Frontal cortex (tissue), 4 donors: ENCODE results near the gene MAP2K7. TPM values are rescaled to one million over a fixed set of nuclear protein-coding genes. Genes with fewer than 3 reads are reported as not detected.
"Not testable (repeated sequence)": the region's sequence is repeated elsewhere in the genome, so short reads cannot be mapped to it uniquely, and the experiment has no call there.

Experiments used
- DNase-seq, 2 donors: peaks; one replicate each; pipeline ENCODE4 v3.0.0; 2012; ENCODE audit warnings: low spot score in 2 of 2
- FAIRE-seq: peaks from 2 replicates; lab custom pipeline; 2012; peaks lifted over from hg19 to GRCh38; lab: Jason Lieb, UNC
- total RNA-seq: library from RNA; depleted of rRNA; stranded (reverse); fragments of >200 nt; gene quantifications from one replicate; pipeline ENCODE4 v1.2.3, GENCODE V29; 2014
- donor health status: control.
- donor health status: control.
- donor health status: control.

Gene MAP2K7
- total RNA-seq, 1 donor from 2014 or later: 5.7 TPM

DNA sequence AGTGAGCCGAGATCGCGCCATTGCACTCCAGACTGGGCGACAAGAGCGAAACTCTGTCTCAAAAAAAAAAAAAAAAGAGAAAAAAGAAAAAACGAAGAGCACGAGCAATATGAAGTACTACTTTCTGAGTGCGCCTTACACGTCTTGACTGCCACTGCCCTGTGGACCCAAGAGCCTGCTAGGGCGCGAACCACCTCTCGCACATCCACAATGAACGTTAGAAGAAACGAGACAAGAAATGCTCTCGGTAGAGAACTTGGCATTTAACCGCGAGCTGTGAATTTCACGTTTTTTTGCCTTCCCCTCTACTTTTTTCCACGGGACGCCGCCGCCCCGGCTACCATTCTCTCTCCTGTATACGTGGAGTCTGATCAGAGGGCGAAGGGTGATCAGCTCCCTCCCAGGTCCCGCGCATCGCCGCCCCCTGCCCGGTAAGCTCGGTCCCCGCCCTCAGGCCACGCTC, 39.3 kb downstream of the MAP2K7 start:
- FAIRE-seq (no peak), DNase-seq (no peak)

DNA sequence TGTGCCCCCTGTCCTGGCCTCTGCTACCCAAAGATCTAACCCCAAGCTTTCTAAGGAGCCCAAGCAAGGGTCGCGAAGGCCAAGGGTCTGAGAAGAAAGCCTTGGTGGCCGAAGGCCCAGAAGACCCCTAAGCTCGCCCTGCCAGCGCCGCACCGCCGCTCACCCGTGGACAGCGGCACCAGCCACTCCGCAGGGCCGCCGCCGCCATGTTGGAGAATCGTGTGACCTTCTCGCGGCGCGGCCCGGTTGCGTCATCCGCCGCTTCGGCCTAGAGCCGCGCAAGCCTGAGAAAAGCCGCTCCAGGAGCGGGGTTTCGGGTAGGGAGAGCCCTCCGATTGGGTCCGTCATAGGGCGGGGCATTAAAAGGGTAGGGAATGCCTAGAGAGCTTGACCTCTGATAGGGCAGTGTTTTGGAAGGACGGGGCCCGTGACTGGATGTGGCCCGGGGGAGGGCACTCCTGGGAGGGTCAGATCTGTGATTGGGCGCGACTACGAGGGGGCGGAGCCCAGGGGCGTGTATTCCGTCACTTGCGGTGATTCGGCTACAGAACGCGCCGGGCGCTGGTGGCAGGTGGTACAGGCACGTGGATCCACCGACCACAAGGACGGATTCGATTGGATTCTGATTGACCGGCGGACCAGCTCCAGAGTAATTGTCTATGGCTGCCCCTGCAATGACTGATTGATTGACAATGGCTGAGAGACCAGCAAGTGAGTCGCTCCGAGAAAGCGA, 39.9 kb downstream of the MAP2K7 start, which contains the start of gene TIMM44:
TIMM44 (minus strand) TSS at position 223 of the 733 bp plus-strand sequence; CDS start at position 208, 15 bp downstream.
- peak; percentile 98 for FAIRE-seq
- peak; percentile 96 to 97 for DNase-seq

DNA sequence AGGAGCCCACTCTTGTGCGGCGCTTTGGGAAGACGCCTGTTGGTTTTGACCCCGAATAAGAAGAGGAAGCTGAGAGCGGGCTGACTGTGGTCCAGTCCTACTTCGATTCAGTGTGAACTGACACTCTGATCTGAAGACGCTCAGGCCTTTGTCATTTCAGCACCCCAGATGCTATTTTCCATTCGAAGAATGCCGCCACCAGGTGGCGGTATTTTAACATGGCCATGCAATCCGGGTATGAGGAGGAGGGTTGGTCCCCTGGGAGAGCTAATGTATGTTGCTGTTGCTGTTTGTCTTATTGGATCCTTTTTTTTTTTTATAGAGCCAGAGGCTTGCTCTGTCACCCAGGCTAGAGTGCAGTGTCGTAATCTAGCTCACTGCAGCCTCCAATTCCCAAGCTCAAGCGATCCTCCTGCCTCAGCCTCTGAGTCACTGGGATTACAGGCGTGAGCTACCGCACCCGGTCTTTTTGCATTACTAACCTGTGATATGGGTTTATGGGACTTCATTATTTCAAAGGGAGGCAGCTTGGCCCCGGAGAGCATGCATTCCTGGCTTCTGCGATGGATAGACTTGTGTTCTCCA, 40.6 kb downstream of the MAP2K7 start:
- DNase-seq (peak; percentile 70 to 73), FAIRE-seq (no peak)

DNA sequence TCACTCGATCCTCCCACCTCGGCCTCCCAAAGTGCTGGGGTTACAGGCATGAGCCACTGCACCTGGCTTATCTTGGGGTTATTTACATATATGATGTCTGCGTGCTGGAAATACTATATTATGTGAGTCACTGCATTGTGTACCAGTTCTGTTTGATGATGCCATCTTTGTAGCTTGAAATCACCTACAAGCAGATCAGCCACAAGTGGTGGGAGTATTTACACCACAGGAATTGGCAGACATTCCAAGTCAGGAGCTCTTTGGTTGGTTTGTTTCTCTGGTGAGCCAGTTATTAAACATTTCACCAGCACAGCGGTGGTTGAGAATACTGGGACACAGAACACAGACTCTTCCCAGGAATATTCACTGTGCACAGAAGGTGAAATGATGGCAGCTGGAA, 44.3 kb downstream of the MAP2K7 start:
- DNase-seq: no peak
- no peak for FAIRE-seq

DNA sequence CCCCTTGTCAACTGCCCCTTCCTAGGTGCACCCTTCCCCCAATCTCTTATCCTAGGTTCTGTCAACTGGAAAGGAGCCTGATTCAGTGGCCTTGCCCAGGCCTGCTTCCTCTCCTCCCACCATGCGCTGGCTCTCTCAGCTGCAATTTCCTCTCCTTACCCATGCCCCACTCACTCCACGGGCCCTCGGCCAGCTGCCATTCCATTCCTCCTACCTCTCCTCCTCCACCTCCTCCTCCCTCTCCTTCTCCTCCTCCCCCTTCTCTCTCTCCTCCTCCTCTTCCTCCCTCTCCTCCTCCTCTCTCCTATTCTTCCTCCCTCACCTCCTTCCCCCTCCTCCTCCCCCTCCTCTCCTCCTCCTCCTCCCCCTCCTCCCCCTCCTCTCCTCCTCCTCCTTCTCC, 49.4 kb downstream of the MAP2K7 start:
- no peak for FAIRE-seq
- no peak for DNase-seq

DNA sequence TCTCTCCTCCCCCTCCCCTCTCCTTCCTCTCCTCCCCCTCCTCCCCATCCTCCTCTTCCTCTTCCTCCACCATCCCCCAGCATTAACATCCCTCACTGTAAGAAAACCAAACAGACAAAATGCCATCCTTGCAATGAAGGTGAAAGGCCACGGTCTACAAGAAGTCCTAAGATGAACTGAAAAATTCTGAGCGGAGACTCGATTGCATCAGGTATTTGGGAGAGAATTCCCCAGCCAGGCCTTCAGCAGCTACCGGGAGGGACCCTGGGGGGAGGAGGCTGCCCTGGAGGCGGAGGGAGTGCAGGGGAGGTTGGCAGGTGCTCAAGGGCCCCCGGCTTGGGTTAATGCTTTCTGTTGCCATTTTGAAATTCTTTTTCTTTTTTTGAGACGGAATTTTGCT, 49.9 kb downstream of the MAP2K7 start:
- FAIRE-seq (no peak), DNase-seq (no peak)

DNA sequence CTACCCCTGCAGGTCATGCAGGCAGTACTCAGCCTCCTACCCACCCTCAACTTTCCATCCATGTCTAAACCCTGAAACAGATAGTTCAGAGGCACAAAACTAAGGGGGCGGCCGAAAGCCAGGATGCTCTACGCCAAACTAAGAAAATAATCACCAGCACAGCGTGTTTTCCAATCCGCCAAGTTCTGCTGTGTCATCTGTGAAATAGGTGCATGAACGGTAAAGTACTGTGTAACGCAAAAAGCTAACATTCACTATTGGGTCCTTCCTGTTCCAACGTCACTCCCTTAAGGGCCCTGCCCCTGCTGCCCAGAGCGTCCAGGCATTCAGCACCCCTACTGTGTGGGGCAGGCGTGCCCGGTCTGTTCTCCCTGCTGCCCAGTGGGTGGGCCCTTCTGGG, 52.0 kb downstream of the MAP2K7 start:
- FAIRE-seq (no peak), DNase-seq (no peak)

DNA sequence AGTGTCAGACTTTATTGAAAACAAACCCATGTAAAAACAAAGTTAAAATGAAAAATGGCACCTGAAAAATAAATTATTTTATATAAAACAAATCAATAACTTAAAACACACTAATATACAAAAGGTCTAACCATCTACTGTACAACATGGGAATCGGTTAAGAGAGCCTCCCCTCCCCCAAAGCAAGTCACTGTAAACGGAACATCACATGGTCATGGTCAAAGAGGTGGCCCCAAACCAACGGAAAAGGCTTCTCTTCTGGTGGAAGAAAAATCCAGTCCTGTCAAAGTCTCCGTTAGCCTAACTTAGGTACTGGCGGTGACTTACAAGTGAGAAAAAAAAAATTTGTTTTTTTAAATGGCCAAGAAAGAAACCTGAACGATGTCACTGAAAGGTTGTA, 55.5 kb downstream of the MAP2K7 start:
- FAIRE-seq (no peak), DNase-seq (no peak)

DNA sequence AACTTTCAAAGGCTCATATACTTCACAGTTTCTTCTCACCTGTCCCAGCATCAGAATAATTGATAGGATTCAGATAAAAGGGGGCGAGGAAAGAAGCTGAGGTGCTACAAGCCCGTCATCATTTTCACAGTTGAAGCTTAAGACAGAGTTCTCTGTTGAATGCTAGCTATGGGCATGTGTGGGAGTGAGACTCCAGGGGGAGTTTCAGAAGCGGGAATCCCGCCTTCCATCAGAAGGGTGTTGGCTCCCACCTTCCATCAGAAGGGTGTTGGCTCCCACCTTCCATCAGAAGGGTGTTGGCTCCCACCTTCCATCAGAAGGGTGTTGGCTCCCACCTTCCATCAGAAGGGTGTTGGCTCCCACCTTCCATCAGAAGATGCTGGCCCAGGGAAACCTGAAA, 57.4 kb downstream of the MAP2K7 start:
- DNase-seq, FAIRE-seq: not testable (repeated sequence)

DNA sequence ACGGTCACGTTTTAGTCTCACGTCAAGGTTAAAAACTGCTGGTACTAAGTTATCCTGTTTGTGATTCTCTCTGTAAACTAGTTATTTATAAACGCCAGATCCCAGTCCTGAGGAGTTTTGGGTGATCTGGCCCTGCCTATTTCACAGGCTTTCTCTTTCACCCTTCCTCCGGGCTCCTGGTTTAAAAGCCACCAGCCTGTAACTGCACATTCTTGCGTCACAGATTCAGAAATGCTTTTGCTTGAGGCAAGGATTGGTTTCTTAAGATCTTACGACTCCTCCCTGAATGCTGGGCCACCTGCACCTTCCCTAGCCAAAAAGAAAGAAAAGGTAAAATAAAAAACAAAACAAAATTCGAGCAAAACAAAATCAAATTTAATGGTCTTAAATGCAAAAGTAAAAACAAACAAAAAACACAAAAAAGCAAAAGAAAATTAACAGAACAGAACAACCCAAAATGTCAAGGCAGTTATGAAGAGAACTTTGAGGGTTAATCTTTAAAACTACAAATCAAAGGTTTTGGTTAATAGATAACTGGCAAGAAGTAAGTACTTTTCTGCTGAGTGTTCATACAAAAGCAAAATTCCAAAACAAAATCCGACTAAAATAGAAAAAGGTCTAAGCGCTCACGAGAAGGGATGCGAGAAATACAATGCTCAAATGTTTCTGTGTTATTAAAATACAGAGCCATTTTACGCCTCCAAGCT, 58.4 kb downstream of the MAP2K7 start:
- FAIRE-seq (no peak), DNase-seq (no peak)

DNA sequence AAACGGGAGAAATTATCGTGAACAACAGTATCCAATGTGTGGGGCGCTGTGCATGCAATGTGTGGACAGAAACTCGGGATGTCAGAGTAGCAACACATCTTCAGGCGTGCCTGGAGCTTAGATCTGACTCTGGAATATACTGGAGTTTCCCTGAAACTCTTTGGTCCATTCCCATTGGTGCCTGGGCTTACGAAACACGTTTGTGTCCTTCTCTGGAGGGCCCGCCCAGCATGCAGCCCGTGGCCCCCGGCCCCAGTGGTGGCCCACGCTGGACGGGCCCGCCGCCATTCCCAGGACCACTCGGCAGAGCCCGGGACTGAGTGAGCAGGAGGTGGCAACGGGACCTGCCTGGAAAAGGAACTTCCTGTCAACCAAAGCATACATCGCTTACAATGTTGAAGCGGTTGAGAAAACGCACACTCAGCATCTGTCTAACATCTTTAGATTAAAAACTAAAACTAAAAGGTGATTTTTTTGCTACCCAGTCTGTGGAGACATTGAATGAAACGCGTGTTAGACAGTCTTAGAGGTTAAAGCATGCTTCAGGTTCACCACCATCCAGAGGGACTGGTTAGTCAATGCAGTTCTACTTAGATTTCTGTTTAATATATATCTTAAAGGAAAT, 59.1 kb downstream of the MAP2K7 start:
- DNase-seq (no peak), FAIRE-seq (no peak)

DNA sequence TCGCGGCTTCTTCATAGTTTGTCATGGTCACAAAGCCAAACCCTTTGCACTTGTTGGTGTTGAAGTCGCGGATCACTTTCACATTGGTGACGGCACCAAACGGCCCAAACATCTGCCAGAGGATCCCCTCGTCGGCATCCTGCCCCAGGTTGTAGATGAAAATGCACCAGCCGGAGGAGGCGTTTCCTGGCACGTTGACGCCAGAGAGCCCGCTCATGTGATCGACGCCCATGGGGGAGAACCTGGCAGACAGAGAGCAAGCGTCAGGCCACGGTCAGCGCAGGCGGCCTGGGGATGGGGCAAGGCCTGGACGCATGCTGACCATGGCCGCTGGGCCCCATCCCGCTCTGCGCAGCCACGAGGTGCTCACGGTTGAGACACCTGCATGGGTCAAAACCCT, 59.9 kb downstream of the MAP2K7 start:
- FAIRE-seq (no peak), DNase-seq (no peak)

Other genes starting within 250 kb of the MAP2K7 start
- gene RETN, start 234.8 kb upstream of the MAP2K7 start, total RNA-seq: not detected
- not detected for gene MCEMP1, start 226.8 kb upstream of the MAP2K7 start, total RNA-seq
- 15.5 TPM for gene TRAPPC5, start 223.0 kb upstream of the MAP2K7 start, total RNA-seq
- not detected for gene FCER2, start 201.7 kb upstream of the MAP2K7 start, total RNA-seq
- gene CLEC4G, start 171.8 kb upstream of the MAP2K7 start, total RNA-seq: 0.82 TPM
- gene CD209, start 156.3 kb upstream of the MAP2K7 start, total RNA-seq: 0.82 TPM
- not detected for gene CLEC4M, start 140.6 kb upstream of the MAP2K7 start, total RNA-seq
- gene EVI5L, start 73.7 kb upstream of the MAP2K7 start, total RNA-seq: 47.7 TPM
- gene PRR36, start 29.5 kb upstream of the MAP2K7 start, total RNA-seq: 2.9 TPM
- not detected for gene LRRC8E, start 15.4 kb upstream of the MAP2K7 start, total RNA-seq
- gene TGFBR3L, start 11.0 kb downstream of the MAP2K7 start, total RNA-seq: not detected
- gene SNAPC2, start 16.5 kb downstream of the MAP2K7 start, total RNA-seq: 4.9 TPM
- gene CTXN1, start 22.3 kb downstream of the MAP2K7 start, total RNA-seq: 9.4 TPM
- gene TIMM44, start 39.8 kb downstream of the MAP2K7 start, total RNA-seq: 26.9 TPM
- gene ELAVL1, start 101.8 kb downstream of the MAP2K7 start, total RNA-seq: 14.3 TPM
- gene CCL25, start 148.9 kb downstream of the MAP2K7 start, total RNA-seq: 1.2 TPM
- gene FBN3, start 245.7 kb downstream of the MAP2K7 start, total RNA-seq: 28.1 TPM